SK-N-SH (cell line): ENCODE data around the gene LURAP1L.

ENCODE experiments used
- CTCF ChIP-seq: fragments of 200-600 bp; sonication (generic); IDR thresholded peaks from 2 replicates; pipeline ENCODE4 v1.6.1; 2017; ENCODE audit warnings: antibody characterized with exemption, mild to moderate bottlenecking, moderate library complexity
- EZH2phosphoT487 ChIP-seq: fragments of 200-600 bp; sonication (generic); IDR thresholded peaks from 2 replicates; pipeline ENCODE4 v1.6.1; 2017; ENCODE audit warnings: low read depth, mixed run types, mild to moderate bottlenecking, antibody characterized with exemption, moderate library complexity, borderline replicate concordance
- FOXM1 ChIP-seq: IDR thresholded peaks from 2 replicates; pipeline ENCODE4 v1.4.0; 2012; ENCODE audit warnings: low read depth, mild to moderate bottlenecking
- GABPA ChIP-seq: IDR thresholded peaks from 2 replicates; pipeline ENCODE4 v1.4.0; 2012; ENCODE audit warnings: low read depth, mild to moderate bottlenecking
- RAD21 ChIP-seq: IDR thresholded peaks from 2 replicates; pipeline ENCODE4 v1.6.1; 2012; ENCODE audit warnings: mild to moderate bottlenecking, low read length
- RCOR1 ChIP-seq: fragments of 150-350 bp; IDR thresholded peaks from 2 replicates; pipeline ENCODE4 v1.6.1; 2017; ENCODE audit warnings: antibody characterized with exemption, low read length
- TEAD4 ChIP-seq: IDR thresholded peaks from 2 replicates; pipeline ENCODE4 v1.4.0; 2012; ENCODE audit warnings: mild to moderate bottlenecking, borderline replicate concordance; ENCODE audit not compliant: insufficient read depth
- USF1 ChIP-seq: IDR thresholded peaks from 2 replicates; pipeline ENCODE4 v1.4.0; 2012; ENCODE audit warnings: low read depth, borderline replicate concordance
- YY1 ChIP-seq: IDR thresholded peaks from 2 replicates; pipeline ENCODE4 v1.4.0; 2012; ENCODE audit warnings: low read depth, mild to moderate bottlenecking
- TF ChIP-seq, protein P1 (sequence below): fragments of 150-350 bp; IDR thresholded peaks from 2 replicates; pipeline ENCODE4 v1.6.1; 2017; ENCODE audit warnings: antibody characterized with exemption, low read length, low read depth, borderline replicate concordance
- TF ChIP-seq, protein P2 (sequence below): IDR thresholded peaks from 2 replicates; pipeline ENCODE4 v1.4.0; 2012; ENCODE audit warnings: low read depth

DNA sequence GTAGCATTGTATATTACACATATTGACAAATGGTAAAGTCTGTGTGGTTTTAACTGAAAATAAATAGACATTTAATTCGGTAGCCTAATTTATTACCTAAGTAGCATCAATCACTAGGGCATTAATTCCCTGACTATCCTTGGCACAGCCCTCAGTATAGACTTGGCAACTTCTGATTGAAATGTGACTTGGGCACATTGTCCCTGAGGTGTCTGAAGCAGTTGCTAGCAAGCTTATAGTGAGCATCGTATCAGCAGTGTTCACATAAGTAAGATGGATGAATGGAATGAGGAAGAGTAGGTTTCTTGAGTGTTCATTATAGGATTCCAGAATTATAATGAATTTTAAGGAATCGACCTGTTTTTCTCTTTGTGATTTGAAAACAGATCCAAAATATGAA lies 16.1 kb downstream of the LURAP1L start:
- TF ChIP-seq CTCF (no peak), RAD21 (no peak), YY1 (no peak), GABPA (no peak), FOXM1 (no peak), TEAD4 (no peak), RCOR1 (no peak), USF1 (no peak), EZH2phosphoT487 (no peak)
- TF ChIP-seq, protein P1, sequence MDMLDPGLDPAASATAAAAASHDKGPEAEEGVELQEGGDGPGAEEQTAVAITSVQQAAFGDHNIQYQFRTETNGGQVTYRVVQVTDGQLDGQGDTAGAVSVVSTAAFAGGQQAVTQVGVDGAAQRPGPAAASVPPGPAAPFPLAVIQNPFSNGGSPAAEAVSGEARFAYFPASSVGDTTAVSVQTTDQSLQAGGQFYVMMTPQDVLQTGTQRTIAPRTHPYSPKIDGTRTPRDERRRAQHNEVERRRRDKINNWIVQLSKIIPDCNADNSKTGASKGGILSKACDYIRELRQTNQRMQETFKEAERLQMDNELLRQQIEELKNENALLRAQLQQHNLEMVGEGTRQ, result no peak
- TF ChIP-seq, protein P2, sequence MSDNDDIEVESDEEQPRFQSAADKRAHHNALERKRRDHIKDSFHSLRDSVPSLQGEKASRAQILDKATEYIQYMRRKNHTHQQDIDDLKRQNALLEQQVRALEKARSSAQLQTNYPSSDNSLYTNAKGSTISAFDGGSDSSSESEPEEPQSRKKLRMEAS, result no peak
